ENCODE data around the gene SEC63. TPM values are rescaled to one million over a fixed set of nuclear protein-coding genes. Genes with fewer than 3 reads are reported as not detected.
"Not testable (repeated sequence)": the region's sequence is repeated elsewhere in the genome, so short reads cannot be mapped to it uniquely, and the experiment has no call there.

SEC63 gene
- total RNA-seq, 2 experiments from 2014 or later: 91.9 to 105 TPM

- H3K36me3 Mint-ChIP-seq: peaks cover 42% of the 10 kb centered on the region
- not testable (repeated sequence) for H3K27ac Mint-ChIP-seq, H3K4me3 Mint-ChIP-seq, H3K9me3 Mint-ChIP-seq, H3K27me3 Mint-ChIP-seq, H3K4me1 Mint-ChIP-seq, DNase-seq
Measured at GRCh38 chr6:107926697-107927544, 31.1 kb downstream of the SEC63 start.

- Mint-ChIP-seq H3K36me3 (peaks cover 62% of the 10 kb centered on the region), H3K4me1 (peaks cover 10% of the 10 kb centered on the region), H3K9me3 (peaks cover 11% of the 10 kb centered on the region), H3K27ac (peak overlapping the region; percentile 44), H3K4me3 (no peak overlapping the region), H3K27me3 (no peaks in the 10 kb centered on the region)
- DNase-seq: no peak
Measured at GRCh38 chr6:107917451-107918375, 40.3 kb downstream of the SEC63 start.

GRCh38 chr6:107916961-107917360, 41.0 kb downstream of the SEC63 start:
- Mint-ChIP-seq H3K9me3 (peaks cover 11% of the 10 kb centered on the region), H3K36me3 (peaks cover 57% of the 10 kb centered on the region)

GRCh38 chr6:107911692-107912091, 46.3 kb downstream of the SEC63 start:
- H3K9me3 Mint-ChIP-seq: no peaks in the 10 kb centered on the region
- no peaks in the 10 kb centered on the region for H3K27me3 Mint-ChIP-seq
- H3K4me1 Mint-ChIP-seq: peaks cover 2% of the 10 kb centered on the region
- peaks cover 27% of the 10 kb centered on the region for H3K36me3 Mint-ChIP-seq
- H3K27ac Mint-ChIP-seq: no peak overlapping the region
- no peak overlapping the region for H3K4me3 Mint-ChIP-seq
- no peak for DNase-seq

More at GRCh38 chr6:107916961-107917360, 41.0 kb downstream of the SEC63 start:
- Mint-ChIP-seq H3K4me1 (peaks cover 10% of the 10 kb centered on the region), H3K27ac (peak overlapping the region; percentile 44)
- not testable (repeated sequence) for DNase-seq, H3K27me3 Mint-ChIP-seq, H3K4me3 Mint-ChIP-seq

GRCh38 chr6:107894809-107895396, 63.1 kb downstream of the SEC63 start:
- H3K4me1 Mint-ChIP-seq: no peaks in the 10 kb centered on the region
- no peak overlapping the region for H3K27ac Mint-ChIP-seq
- H3K27me3 Mint-ChIP-seq: no peaks in the 10 kb centered on the region
- no peak overlapping the region for H3K4me3 Mint-ChIP-seq
- peaks cover 49% of the 10 kb centered on the region for H3K36me3 Mint-ChIP-seq
- no peak for DNase-seq
- H3K9me3 Mint-ChIP-seq: peaks cover 1% of the 10 kb centered on the region

- H3K4me3 Mint-ChIP-seq, DNase-seq, H3K27me3 Mint-ChIP-seq, H3K27ac Mint-ChIP-seq, H3K4me1 Mint-ChIP-seq: not testable (repeated sequence)
- Mint-ChIP-seq H3K9me3 (peaks cover 21% of the 10 kb centered on the region), H3K36me3 (peaks cover 71% of the 10 kb centered on the region)
Measured at GRCh38 chr6:107890431-107890830, 67.6 kb downstream of the SEC63 start.

- H3K4me3 Mint-ChIP-seq, H3K27ac Mint-ChIP-seq, DNase-seq, H3K4me1 Mint-ChIP-seq, H3K27me3 Mint-ChIP-seq: not testable (repeated sequence)
- H3K9me3 Mint-ChIP-seq: peaks cover 20% of the 10 kb centered on the region
- H3K36me3 Mint-ChIP-seq: peaks cover 47% of the 10 kb centered on the region
Measured at GRCh38 chr6:107885950-107886349, 72.1 kb downstream of the SEC63 start.

GRCh38 chr6:107879941-107880340, 78.1 kb downstream of the SEC63 start:
- no peak for DNase-seq
- Mint-ChIP-seq H3K4me1 (no peaks in the 10 kb centered on the region), H3K4me3 (no peak overlapping the region), H3K27ac (no peak overlapping the region), H3K9me3 (no peaks in the 10 kb centered on the region), H3K27me3 (no peaks in the 10 kb centered on the region), H3K36me3 (peaks cover 4% of the 10 kb centered on the region)

- Mint-ChIP-seq H3K4me3 (no peak overlapping the region), H3K4me1 (no peaks in the 10 kb centered on the region), H3K27ac (no peak overlapping the region), H3K36me3 (peaks cover 4% of the 10 kb centered on the region), H3K27me3 (no peaks in the 10 kb centered on the region), H3K9me3 (no peaks in the 10 kb centered on the region)
- no peak for DNase-seq
Measured at GRCh38 chr6:107877968-107878367, 80.0 kb downstream of the SEC63 start.

GRCh38 chr6:107871976-107872375, 86.0 kb downstream of the SEC63 start:
- no peaks in the 10 kb centered on the region for H3K9me3 Mint-ChIP-seq
- H3K27ac Mint-ChIP-seq: no peak overlapping the region
- H3K4me1 Mint-ChIP-seq: peaks cover 26% of the 10 kb centered on the region

GRCh38 chr6:107871512-107871911, 86.5 kb downstream of the SEC63 start:
- peaks cover 14% of the 10 kb centered on the region for H3K36me3 Mint-ChIP-seq

More at GRCh38 chr6:107871976-107872375, 86.0 kb downstream of the SEC63 start:
- DNase-seq: no peak
- H3K4me3 Mint-ChIP-seq: no peak overlapping the region
- H3K36me3 Mint-ChIP-seq: peaks cover 14% of the 10 kb centered on the region
- H3K27me3 Mint-ChIP-seq: no peaks in the 10 kb centered on the region

GRCh38 chr6:107871016-107871415, 87.0 kb downstream of the SEC63 start:
- no peak for DNase-seq
- Mint-ChIP-seq H3K27me3 (no peaks in the 10 kb centered on the region), H3K4me3 (no peak overlapping the region), H3K4me1 (peaks cover 27% of the 10 kb centered on the region), H3K27ac (no peak overlapping the region), H3K36me3 (peaks cover 14% of the 10 kb centered on the region), H3K9me3 (no peaks in the 10 kb centered on the region)

More at GRCh38 chr6:107871512-107871911, 86.5 kb downstream of the SEC63 start:
- H3K27ac Mint-ChIP-seq, H3K9me3 Mint-ChIP-seq, H3K4me3 Mint-ChIP-seq, H3K27me3 Mint-ChIP-seq, DNase-seq: not testable (repeated sequence)
- peaks cover 26% of the 10 kb centered on the region for H3K4me1 Mint-ChIP-seq

GRCh38 chr6:107870381-107870780, 87.6 kb downstream of the SEC63 start:
- Mint-ChIP-seq H3K4me1 (peaks cover 27% of the 10 kb centered on the region), H3K27ac (peak overlapping the region; percentile 77), H3K36me3 (peaks cover 12% of the 10 kb centered on the region), H3K9me3 (no peaks in the 10 kb centered on the region), H3K27me3 (no peaks in the 10 kb centered on the region), H3K4me3 (no peak overlapping the region)
- no peak for DNase-seq

- H3K27me3 Mint-ChIP-seq: no peaks in the 10 kb centered on the region
- peak overlapping the region; percentile 77 for H3K27ac Mint-ChIP-seq
- no peaks in the 10 kb centered on the region for H3K9me3 Mint-ChIP-seq
- H3K4me1 Mint-ChIP-seq: peaks cover 27% of the 10 kb centered on the region
- DNase-seq: no peak
- H3K36me3 Mint-ChIP-seq: peaks cover 10% of the 10 kb centered on the region
- H3K4me3 Mint-ChIP-seq: no peak overlapping the region
Measured at GRCh38 chr6:107869871-107870270, 88.1 kb downstream of the SEC63 start.
